K562 (cell line): ENCODE measurements around the gene DCAF6. TPM values are rescaled to one million over a fixed set of nuclear protein-coding genes. Genes with fewer than 3 reads are reported as not detected.

ENCODE experiments used
- ATAC-seq: fragments of 200-7000 bp; cut with Tn5 transposase; 3 replicates; pipeline ENCODE4 v1.9.1; 2020; ENCODE audit warnings: moderate library complexity
- BruUV-seq: library from RNA; stranded (reverse); fragments of 400-500 nt; replicated peaks from 2 replicates; lab custom pipeline; 2021; lab: Mats Ljungman, UMichigan
- CTCF ChIA-PET: fragments of 300-600 bp; formaldehyde crosslinking; extraction: SDS; loops from one replicate; lab custom pipeline; 2021; ENCODE audit warnings: low intra/inter-chr PET ratio; lab: Yijun Ruan, JAX
- POLR2A ChIA-PET: fragments of 300-600, 350-650 bp; sonication (Branson Sonifier 250); formaldehyde crosslinking; extraction: SDS; loops from one replicate; lab custom pipeline; 2021; ENCODE audit warnings: antibody characterized with exemption, inconsistent platforms; lab: Yijun Ruan, JAX
- DNase-seq, 4 experiments: peaks; one replicate each; pipeline versions ENCODE4 v3.0.0 to v3.0.0-alpha.2; 2011 to 2018; ENCODE audit warnings: low spot score in 3 of 4, mixed read lengths in 3 of 4; ENCODE audit errors: extremely low read depth in 1 of 4
- FAIRE-seq: peaks from 2 replicates; lab custom pipeline; 2011; peaks lifted over from hg19 to GRCh38; lab: Jason Lieb, UNC
- H2AFZ ChIP-seq: 2 replicates; pipeline ENCODE4 v1.6.0; 2011; ENCODE audit warnings: low read depth, low read length, control low read depth, inconsistent platforms
- H3K27ac ChIP-seq: fragments of 200-600 bp; 3 replicates; pipeline ENCODE4 v1.8.0; 2011; ENCODE audit warnings: low read depth, mild to moderate bottlenecking, control low read depth, inconsistent platforms, low read length, moderate library complexity, mixed read lengths; ENCODE audit errors: extremely low read depth
- H3K27me3 ChIP-seq, 2 experiments: fragments of 300-600 bp in 1 of 2; 2 replicates in 1 of 2; 3 replicates in 1 of 2; pipeline versions ENCODE4 v1.6.0 to v1.8.0; 2011; ENCODE audit warnings: inconsistent platforms in 2 of 2, low read length in 2 of 2, mild to moderate bottlenecking in 1 of 2, mixed read lengths in 1 of 2, moderate library complexity in 1 of 2; ENCODE audit not compliant: control insufficient read depth in 2 of 2, insufficient read depth in 2 of 2
- H3K36me3 ChIP-seq: fragments of 300-600 bp; 3 replicates; pipeline ENCODE4 v1.8.0; 2011; ENCODE audit warnings: mild to moderate bottlenecking, low read length, inconsistent platforms; ENCODE audit not compliant: control insufficient read depth, insufficient read depth
- H3K4me1 ChIP-seq, 2 experiments: fragments of 200-600 bp in 1 of 2; replicated peaks in 1 of 2; 2 replicates in 1 of 2; 3 replicates in 1 of 2; pipeline versions ENCODE4 v1.5.1 to v1.8.0; 2011; ENCODE audit warnings: inconsistent platforms in 2 of 2, low read length in 2 of 2, mild to moderate bottlenecking in 1 of 2, mixed read lengths in 1 of 2, moderate library complexity in 1 of 2; ENCODE audit not compliant: control insufficient read depth in 2 of 2, insufficient read depth in 2 of 2
- H3K4me2 ChIP-seq: 2 replicates; pipeline ENCODE4 v1.6.1; 2011; ENCODE audit warnings: low read length, control low read depth, inconsistent platforms, mixed read lengths; ENCODE audit not compliant: insufficient read depth
- H3K4me3 ChIP-seq: fragments of 200-600 bp; sonication (generic), shearing (Covaris generic); 2 replicates; pipeline ENCODE4 v1.5.1; 2016; ENCODE audit warnings: control low read depth, inconsistent platforms
- H3K79me2 ChIP-seq: fragments of 200-600 bp; 3 replicates; pipeline ENCODE4 v1.8.0; 2011; ENCODE audit warnings: low read length, inconsistent platforms; ENCODE audit not compliant: control insufficient read depth, insufficient read depth
- H3K9ac ChIP-seq, 2 experiments: 2 replicates each; pipeline versions ENCODE4 v1.6.0 to v1.6.1; 2011; ENCODE audit warnings: low read depth in 2 of 2, low read length in 2 of 2, control low read depth in 1 of 2, inconsistent platforms in 1 of 2, mild to moderate bottlenecking in 1 of 2, mixed read lengths in 1 of 2; ENCODE audit not compliant: insufficient read depth in 1 of 2
- H3K9me1 ChIP-seq: one replicate; pipeline ENCODE4 v1.6.0; 2011; ENCODE audit warnings: inconsistent platforms, mild to moderate bottlenecking, low read length, moderate library complexity; ENCODE audit not compliant: control insufficient read depth, insufficient read depth
- H3K9me3 ChIP-seq: replicated peaks from 2 replicates; pipeline ENCODE4 v1.5.1; 2011; ENCODE audit warnings: low read depth, low read length, inconsistent platforms; ENCODE audit not compliant: control insufficient read depth, insufficient read depth
- H4K20me1 ChIP-seq: replicated peaks from 2 replicates; pipeline ENCODE4 v1.6.1; 2011; ENCODE audit warnings: low read length, inconsistent platforms, mixed read lengths; ENCODE audit not compliant: control insufficient read depth, insufficient read depth
- CEBPB ChIP-seq: fragments of 450-650 bp; IDR thresholded peaks from 2 replicates; pipeline ENCODE4 v1.6.1; 2016; ENCODE audit warnings: missing genetic modification characterization, missing compliant biosample characterization
- CREBBP ChIP-seq: IDR thresholded peaks from one replicate; pipeline ENCODE4 v1.6.1; 2012; ENCODE audit warnings: low read depth, mild to moderate bottlenecking, control low read depth, inconsistent platforms, low read length
- ELF2 ChIP-seq: fragments of 250-450 bp; sonication (Bioruptor Pico); IDR thresholded peaks from 2 replicates; pipeline ENCODE4 v1.5.0; 2021; ENCODE audit warnings: mild to moderate bottlenecking
- GATAD2B ChIP-seq: fragments of 450-650 bp; IDR thresholded peaks from 2 replicates; pipeline ENCODE4 v1.6.1; 2017; ENCODE audit warnings: mild to moderate bottlenecking, borderline replicate concordance
- HMG20B ChIP-seq: fragments of 250-450 bp; sonication (Bioruptor Pico); IDR thresholded peaks from 2 replicates; pipeline ENCODE4 v1.5.0; 2021; ENCODE audit warnings: mild to moderate bottlenecking
- L3MBTL2 ChIP-seq: fragments of 450-650 bp; IDR thresholded peaks from 2 replicates; pipeline ENCODE4 v1.6.1; 2016; ENCODE audit warnings: mild to moderate bottlenecking, moderate library complexity
- MBD1 ChIP-seq: fragments of 250-450 bp; sonication (Bioruptor Pico); IDR thresholded peaks from 2 replicates; pipeline ENCODE4 v1.8.0; 2022; ENCODE audit warnings: inconsistent platforms
- NFATC3 ChIP-seq: fragments of 450-650 bp; IDR thresholded peaks from 2 replicates; pipeline ENCODE4 v1.6.1; 2017; ENCODE audit warnings: mild to moderate bottlenecking
- PATZ1 ChIP-seq: fragments of 250-450 bp; sonication (Bioruptor Pico); IDR thresholded peaks from 2 replicates; pipeline ENCODE4 v1.5.0; 2020; ENCODE audit warnings: mild to moderate bottlenecking, borderline replicate concordance
- POLR2AphosphoS2 ChIP-seq: IDR thresholded peaks from 2 replicates; pipeline ENCODE4 v1.6.1; 2012; ENCODE audit warnings: low read length, improper control_type of control experiment
- SIN3B ChIP-seq: fragments of 450-650 bp; IDR thresholded peaks from 2 replicates; pipeline ENCODE4 v1.6.1; 2017; ENCODE audit warnings: low read depth, mild to moderate bottlenecking, moderate library complexity
- SNRNP70 ChIP-seq: fragments of 200-400 bp; formaldehyde crosslinking; optimal IDR thresholded peaks from 2 replicates; pipeline ENCODE3; 2017; ENCODE audit warnings: low read depth, low read length
- STAT5A ChIP-seq: IDR thresholded peaks from 2 replicates; pipeline ENCODE4 v1.6.1; 2012; ENCODE audit warnings: low read length, inconsistent platforms, borderline replicate concordance
- TEAD1 ChIP-seq, 2 experiments: fragments of 450-650 bp in 1 of 2; sonication (generic) in 1 of 2; formaldehyde crosslinking; IDR thresholded peaks; 2 replicates each; pipeline versions ENCODE4 v1.4.0 to v1.8.0; 2020 to 2022; ENCODE audit warnings: mild to moderate bottlenecking in 2 of 2, missing genetic modification reagents in 1 of 2
- ZBTB12 ChIP-seq: fragments of 250-450 bp; sonication (Bioruptor Pico); IDR thresholded peaks from 2 replicates; pipeline ENCODE4 v1.4.0; 2020
- ZBTB7A ChIP-seq: IDR thresholded peaks from 2 replicates; pipeline ENCODE4 v1.6.1; 2011; ENCODE audit warnings: low read depth, mild to moderate bottlenecking, low read length, moderate library complexity, borderline replicate concordance; ENCODE audit not compliant: control insufficient read depth
- ZC3H11A ChIP-seq: IDR thresholded peaks from 2 replicates; pipeline ENCODE4 v1.6.1; 2012; ENCODE audit warnings: low read depth, low read length, improper control_type of control experiment
- ZFX ChIP-seq: sonication (generic); formaldehyde crosslinking; IDR thresholded peaks from 2 replicates; pipeline ENCODE4 v1.8.0; 2022; ENCODE audit warnings: mild to moderate bottlenecking, missing genetic modification reagents, moderate library complexity
- ZNF3 ChIP-seq: fragments of 250-450 bp; sonication (Bioruptor Pico); IDR thresholded peaks from 2 replicates; pipeline ENCODE4 v1.5.0; 2021; ENCODE audit warnings: mild to moderate bottlenecking, moderate library complexity
- ZNF444 ChIP-seq: fragments of 250-450 bp; sonication (Bioruptor Pico); IDR thresholded peaks from 2 replicates; pipeline ENCODE4 v1.4.0; 2020; ENCODE audit warnings: mild to moderate bottlenecking, moderate library complexity
- ZNF766 ChIP-seq: fragments of 200-800 bp; sonication (Bioruptor generic); conservative IDR thresholded peaks from 2 replicates; pipeline ENCODE4 v1.6.1; 2016; ENCODE audit warnings: missing genetic modification characterization, missing compliant biosample characterization
- WGBS: fragments of 100-300 bp; shearing (Covaris generic); methylation state at CpG from one replicate; pipeline ENCODE4 v1.1.6; 2016; ENCODE audit warnings: low coverage, mixed read lengths; ENCODE audit not compliant: insufficient coverage; ENCODE audit errors: missing lambda C conversion rate; 5-methylcytosine and 5-hydroxymethylcytosine counted together
- in situ Hi-C: fragments of 300-500 bp; cut with MboI; formaldehyde crosslinking; loops from 4 replicates; pipeline ENCODE4 v1.15.0; 2018; ENCODE audit warnings: inconsistent platforms, mixed read lengths
- intact Hi-C: fragments of 100-400 bp; cut with micrococcal nuclease; formaldehyde crosslinking; loops from 2 replicates; pipeline ENCODE4 v1.14.2; 2022
- polyA plus RNA-seq, 8 experiments: library from polyadenylated mRNA; depleted of rRNA in 4 of 8; stranded (reverse) in 5 of 8; unstranded in 3 of 8; fragments of >200 nt; fragmentation: Nextera tagmentation in 2 of 8; fragmentation: Illumina TruSeq in 1 of 8; extraction: Ambion mirVana in 2 of 8; extraction: Trizol in 1 of 8; gene quantifications; 2 replicates each; pipeline versions ENCODE4 v1.2.1 to v1.2.3, GENCODE V29; 2011 to 2014; ENCODE audit warnings: inconsistent platforms in 1 of 8, missing spikeins in 1 of 8
- total RNA-seq, 7 experiments: library from RNA; depleted of rRNA in 6 of 7; stranded (reverse); fragments of >200 nt in 6 of 7; fragmentation: Illumina TruSeq in 2 of 7; extraction: Trizol in 2 of 7; gene quantifications; 2 replicates each; pipeline versions ENCODE4 v1.2.1 to v1.2.3, GENCODE V29; 2011 to 2021; ENCODE audit warnings: low replicate concordance in 1 of 7

The DCAF6 gene
- total and polyA plus RNA-seq, 9 of the 15 experiments (the other 6 are each of a cell fraction or from before 2014, with no cell fraction given) = 19.1 to 102 (median 46.3) TPM

GRCh38 chr1:167924102-167924501, 12.4 kb upstream of the DCAF6 start:
- H3K4me1 ChIP-seq = peaks cover 26 to 55% of the 10 kb centered on the region in 2 experiments
- H3K9ac ChIP-seq = peak overlapping the region in 1 of 2 experiments; percentile 67; a peak in 2 of 4 replicates
- POLR2A ChIA-PET = interaction anchor here (0.7 to 1.7 kb wide), 5 partner anchors 9 to 257 kb away, joined by 3 to 11 read pairs (median 3); partner anchors contain the start of genes ADCY10, DCAF6 and MPC2
- WGBS = 3% methylated on average over 2 of the region's 2 CpGs
- no peak overlapping the region for H3K4me3 ChIP-seq
- no peak overlapping the region for H3K4me2 ChIP-seq
- H3K79me2 ChIP-seq = peaks cover 93% of the 10 kb centered on the region
- BruUV-seq = no TSS peak
- no peaks in the 10 kb centered on the region for H4K20me1 ChIP-seq
- FAIRE-seq = no peak
- H2AFZ ChIP-seq = peak overlapping the region; percentile 28; the same call in 1 of the 2 replicates
- no peaks in the 10 kb centered on the region for H3K9me3 ChIP-seq
- no peak for DNase-seq
- CTCF ChIA-PET = no interaction called here
- H3K9me1 ChIP-seq = no peaks in the 10 kb centered on the region
- H3K27me3 ChIP-seq = no peaks in the 10 kb centered on the region
- H3K36me3 ChIP-seq = peaks cover 32% of the 10 kb centered on the region
- peak overlapping the region; percentile 76; the same call in 2 of the 3 replicates for H3K27ac ChIP-seq
- intact Hi-C loops (loop anchor here (5.0 kb wide), 1 partner anchor 202 kb away; the partner anchor contains the start of gene MPZL1), in situ Hi-C loops (no loop called here)
- ATAC-seq = no peak
- TF ChIP-seq STAT5A (0 out of 2 replicates have a peak, but pooled peaks have one; percentile 12), ZC3H11A (no peak), CREBBP (no peak), PATZ1 (no peak), HMG20B (CRISPR knock-in tag) (no peak), ZBTB12 (no peak), TEAD1 (CRISPR knock-in tag; IDR thresholded peaks at IDR 0.05) (no peak), CEBPB (tag) (no peak), L3MBTL2 (no peak), ZNF444 (no peak), GATAD2B (no peak), ZNF3 (CRISPR knock-in tag) (no peak), ZFX (CRISPR knock-in tag) (no peak), ELF2 (CRISPR knock-in tag) (no peak), POLR2AphosphoS2 (no peak), ZBTB7A (no peak), SNRNP70 (no peak), ZNF766 (CRISPR knock-in tag) (0 out of 2 replicates have a peak, but pooled peaks have one; percentile 30), SIN3B (no peak), NFATC3 (no peak), MBD1 (CRISPR knock-in tag) (no peak)
